RWPE2 (cell line): ENCODE measurements around the gene DNM1L.
A peak's percentile ranks its signal among the peaks of the same experiment; 100 is the strongest.

Experiments
- ATAC-seq: fragments of 200-7000 bp; cut with Tn5 transposase; 3 replicates; pipeline ENCODE4 v1.9.1; 2021; ENCODE audit warnings: low read depth
- DNase-seq: peaks from one replicate; pipeline ENCODE4 v3.0.0-alpha.2; 2020; ENCODE audit warnings: low spot score
- H3K27ac ChIP-seq: fragments of 450-650 bp; 2 replicates; pipeline ENCODE4 v1.5.1; 2017; ENCODE audit warnings: mild to moderate bottlenecking; ENCODE audit not compliant: poor library complexity, severe bottlenecking
- H3K27me3 ChIP-seq: fragments of 250-450 bp; sonication (Bioruptor Pico); 2 replicates; pipeline ENCODE4 v1.5.1; 2021; ENCODE audit warnings: mild to moderate bottlenecking, moderate library complexity; ENCODE audit not compliant: insufficient read depth, poor library complexity, severe bottlenecking
- H3K36me3 ChIP-seq: fragments of 250-450 bp; sonication (Bioruptor Pico); 2 replicates; pipeline ENCODE4 v1.5.1; 2020; ENCODE audit warnings: low read depth, mild to moderate bottlenecking, moderate library complexity
- H3K4me1 ChIP-seq: fragments of 250-450 bp; sonication (Bioruptor Pico); 2 replicates; pipeline ENCODE4 v1.5.1; 2021; ENCODE audit warnings: mild to moderate bottlenecking, moderate library complexity; ENCODE audit not compliant: insufficient read depth, poor library complexity, severe bottlenecking
- H3K4me3 ChIP-seq: fragments of 250-450 bp; sonication (Bioruptor Pico); 2 replicates; pipeline ENCODE4 v1.5.1; 2021; ENCODE audit warnings: mild to moderate bottlenecking, moderate library complexity; ENCODE audit not compliant: severe bottlenecking
- H3K9me3 ChIP-seq: fragments of 250-450 bp; sonication (Bioruptor Pico); 2 replicates; pipeline ENCODE4 v1.5.1; 2021; ENCODE audit warnings: mild to moderate bottlenecking, moderate library complexity; ENCODE audit not compliant: severe bottlenecking
- TF ChIP-seq, protein P1 (sequence below): fragments of 450-650 bp; IDR thresholded peaks from one replicate; pipeline ENCODE4 v1.5.1; 2017; ENCODE audit warnings: mild to moderate bottlenecking, moderate library complexity; ENCODE audit not compliant: poor library complexity, severe bottlenecking

DNM1L gene

DNA sequence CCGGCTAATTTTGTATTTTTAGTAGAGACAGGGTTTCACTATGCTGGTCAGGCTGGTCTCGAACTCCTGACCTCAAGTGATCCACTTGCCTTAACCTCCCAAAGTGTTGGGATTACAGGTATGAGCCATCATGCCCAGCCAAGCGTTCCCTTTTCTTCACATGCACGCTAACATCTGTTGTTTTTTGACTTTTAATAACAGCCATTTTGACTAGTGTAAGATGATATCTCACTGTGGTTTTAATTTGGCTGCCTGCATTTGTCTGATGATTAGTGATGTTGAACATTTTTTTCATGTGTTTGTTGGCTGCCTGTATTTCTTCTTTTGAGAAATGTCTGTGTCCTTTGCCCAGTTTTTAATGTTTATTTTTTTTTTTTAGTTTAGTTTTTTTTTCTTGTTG, 86.8 kb downstream of the DNM1L start:
- no peaks in the 10 kb centered on the region for H3K36me3 ChIP-seq
- DNase-seq: no peak
- ATAC-seq: no peak
- H3K9me3 ChIP-seq: no peaks in the 10 kb centered on the region
- H3K4me3 ChIP-seq: no peak overlapping the region
- TF ChIP-seq, protein P1, sequence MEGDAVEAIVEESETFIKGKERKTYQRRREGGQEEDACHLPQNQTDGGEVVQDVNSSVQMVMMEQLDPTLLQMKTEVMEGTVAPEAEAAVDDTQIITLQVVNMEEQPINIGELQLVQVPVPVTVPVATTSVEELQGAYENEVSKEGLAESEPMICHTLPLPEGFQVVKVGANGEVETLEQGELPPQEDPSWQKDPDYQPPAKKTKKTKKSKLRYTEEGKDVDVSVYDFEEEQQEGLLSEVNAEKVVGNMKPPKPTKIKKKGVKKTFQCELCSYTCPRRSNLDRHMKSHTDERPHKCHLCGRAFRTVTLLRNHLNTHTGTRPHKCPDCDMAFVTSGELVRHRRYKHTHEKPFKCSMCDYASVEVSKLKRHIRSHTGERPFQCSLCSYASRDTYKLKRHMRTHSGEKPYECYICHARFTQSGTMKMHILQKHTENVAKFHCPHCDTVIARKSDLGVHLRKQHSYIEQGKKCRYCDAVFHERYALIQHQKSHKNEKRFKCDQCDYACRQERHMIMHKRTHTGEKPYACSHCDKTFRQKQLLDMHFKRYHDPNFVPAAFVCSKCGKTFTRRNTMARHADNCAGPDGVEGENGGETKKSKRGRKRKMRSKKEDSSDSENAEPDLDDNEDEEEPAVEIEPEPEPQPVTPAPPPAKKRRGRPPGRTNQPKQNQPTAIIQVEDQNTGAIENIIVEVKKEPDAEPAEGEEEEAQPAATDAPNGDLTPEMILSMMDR: no peak
- no peaks in the 10 kb centered on the region for H3K27me3 ChIP-seq
- no peaks in the 10 kb centered on the region for H3K4me1 ChIP-seq
- no peak overlapping the region for H3K27ac ChIP-seq

DNA sequence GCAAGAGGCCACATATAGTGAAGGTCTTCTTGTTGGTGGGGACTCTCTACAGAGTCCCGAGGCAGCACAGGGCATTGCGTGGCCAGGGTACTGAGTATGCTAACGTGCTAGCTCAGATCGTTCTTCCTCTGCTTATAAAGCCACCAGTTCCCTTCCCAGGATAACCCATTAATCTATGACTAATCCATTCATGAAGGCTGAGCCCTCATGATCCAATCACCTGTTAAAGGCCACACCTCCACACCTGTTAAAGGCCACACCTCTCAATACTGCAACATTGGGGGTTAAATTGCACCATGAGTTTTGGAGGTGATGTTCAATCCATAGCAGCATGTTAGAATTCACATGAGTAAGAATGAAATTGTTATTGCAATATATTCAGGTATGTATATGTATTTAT, 89.4 kb downstream of the DNM1L start:
- Histone ChIP-seq H3K4me3 (no peak overlapping the region), H3K4me1 (no peaks in the 10 kb centered on the region), H3K27me3 (no peaks in the 10 kb centered on the region), H3K27ac (no peak overlapping the region), H3K9me3 (no peaks in the 10 kb centered on the region), H3K36me3 (no peaks in the 10 kb centered on the region)
- ATAC-seq (peak; percentile 33; the same call in 1 of the 3 replicates), DNase-seq (no peak)
- TF ChIP-seq, protein P1: no peak

DNA sequence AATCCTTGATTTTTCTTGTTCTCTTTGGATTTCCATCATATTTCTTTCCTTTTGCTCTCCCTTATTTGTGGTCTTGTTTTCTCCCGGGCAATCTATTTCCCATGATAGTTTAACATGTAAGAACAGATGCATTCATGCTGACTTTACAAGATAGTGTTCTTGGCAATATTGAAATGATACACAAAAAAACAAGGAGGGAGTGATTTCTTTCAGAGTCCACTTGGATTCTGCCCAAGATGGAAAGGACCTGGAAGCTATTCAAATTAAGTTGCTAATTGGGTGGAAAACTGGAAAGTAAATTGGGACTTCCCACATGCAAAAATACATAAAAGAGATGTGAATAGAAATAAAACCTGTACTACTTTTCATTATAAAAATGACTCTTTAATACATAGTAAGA, 91.0 kb downstream of the DNM1L start:
- no peaks in the 10 kb centered on the region for H3K9me3 ChIP-seq
- H3K4me3 ChIP-seq: no peak overlapping the region
- ATAC-seq: no peak
- TF ChIP-seq, protein P1: no peak
- no peak overlapping the region for H3K27ac ChIP-seq
- no peak for DNase-seq
- no peaks in the 10 kb centered on the region for H3K4me1 ChIP-seq
- no peaks in the 10 kb centered on the region for H3K27me3 ChIP-seq
- no peaks in the 10 kb centered on the region for H3K36me3 ChIP-seq

DNA sequence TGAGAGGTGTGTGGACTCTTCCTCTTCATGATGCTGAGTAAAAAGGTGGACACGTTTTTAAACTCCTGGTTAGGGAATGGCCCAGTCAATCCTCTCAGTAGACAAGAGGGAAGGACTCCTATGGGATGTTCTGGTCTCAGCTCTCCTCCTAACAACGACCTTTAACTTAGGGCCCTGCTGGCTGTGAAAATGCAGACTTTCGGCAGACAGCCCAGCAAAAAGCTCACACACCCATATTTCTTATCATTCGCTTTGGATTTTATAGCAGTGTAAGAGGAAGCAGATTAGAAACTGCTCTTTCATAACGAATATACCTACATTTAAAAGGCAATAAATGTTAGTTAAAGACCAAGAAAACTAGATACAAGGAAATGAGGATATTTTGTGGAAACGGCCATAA, 94.6 kb downstream of the DNM1L start:
- no peak overlapping the region for H3K4me3 ChIP-seq
- DNase-seq: no peak

DNA sequence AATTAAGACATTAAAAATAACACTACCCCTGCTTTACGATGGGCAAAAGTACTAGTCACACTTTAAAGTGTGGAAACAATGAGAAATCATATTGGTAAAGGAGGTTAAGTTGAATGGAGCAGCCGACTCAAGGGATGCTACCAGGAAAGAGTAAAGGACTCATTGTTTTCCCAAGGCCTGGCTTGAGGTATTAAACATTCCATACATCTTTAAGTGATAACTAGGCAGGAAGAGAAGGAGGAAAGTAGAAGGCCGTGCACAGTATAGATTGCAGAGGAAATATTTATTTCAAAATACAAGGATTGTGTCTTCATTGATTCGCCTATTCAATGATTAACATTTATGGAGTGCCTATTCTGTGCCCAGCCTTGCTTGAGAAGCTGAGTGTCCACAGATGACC, 97.2 kb downstream of the DNM1L start:
- Histone ChIP-seq H3K9me3 (no peaks in the 10 kb centered on the region), H3K27ac (peak overlapping the region; percentile 18), H3K36me3 (no peaks in the 10 kb centered on the region), H3K4me3 (no peak overlapping the region), H3K27me3 (no peaks in the 10 kb centered on the region), H3K4me1 (peaks cover 3% of the 10 kb centered on the region)
- DNase-seq: no peak
- TF ChIP-seq, protein P1: no peak
- ATAC-seq: peak; percentile 90

More for the DNA sequence above, 94.6 kb downstream of the DNM1L start:
- Histone ChIP-seq H3K27me3 (no peaks in the 10 kb centered on the region), H3K4me1 (no peaks in the 10 kb centered on the region), H3K27ac (no peak overlapping the region), H3K36me3 (no peaks in the 10 kb centered on the region), H3K9me3 (no peaks in the 10 kb centered on the region)
- TF ChIP-seq, protein P1: no peak
- ATAC-seq: no peak
